Lower lobe of right lung (tissue), 2 donors: ENCODE data around the gene NRG2. TPM values are rescaled to one million over a fixed set of nuclear protein-coding genes. Genes with fewer than 3 reads are reported as not detected.

Experiments used
- ATAC-seq, 2 donors: fragments of 200-7000 bp; cut with Tn5 transposase; one replicate each; pipeline ENCODE4 v1.9.1; 2020 to 2022; ENCODE audit warnings: mild to moderate bottlenecking in 2 of 2, moderate library complexity in 2 of 2
- DNase-seq: peaks from one replicate; pipeline ENCODE4 v3.0.0-alpha.2; 2020
- H3K27ac ChIP-seq: fragments of 200-600 bp; one replicate; pipeline ENCODE4 v1.8.0; 2022
- H3K27me3 ChIP-seq: fragments of 200-600 bp; one replicate; pipeline ENCODE4 v1.8.0; 2022; ENCODE audit warnings: low read depth
- H3K36me3 ChIP-seq: fragments of 200-600 bp; one replicate; pipeline ENCODE4 v1.8.0; 2022; ENCODE audit warnings: mild to moderate bottlenecking
- H3K4me1 ChIP-seq: fragments of 200-600 bp; one replicate; pipeline ENCODE4 v1.8.0; 2022
- H3K4me3 ChIP-seq: fragments of 200-600 bp; one replicate; pipeline ENCODE4 v1.8.0; 2022; ENCODE audit warnings: mild to moderate bottlenecking
- H3K9me3 ChIP-seq: fragments of 200-600 bp; one replicate; pipeline ENCODE4 v1.8.0; 2022
- intact Hi-C: fragments of 100-400 bp; cut with DNase I; formaldehyde crosslinking; loops from one replicate; pipeline ENCODE4 v1.11.0; 2022
- total RNA-seq: library from RNA; stranded (reverse); fragmentation: NEBNext Ultra II Directional; extraction: Animal tissue kit (Norgen Biotek cat#: 25700); gene quantifications from one replicate; pipeline ENCODE4 v1.2.1, GENCODE V29; 2021
- TF ChIP-seq, protein P1 (sequence below): fragments of 200-600 bp; IDR thresholded peaks from one replicate; pipeline ENCODE4 v1.8.0; 2022; ENCODE audit warnings: antibody characterized with exemption, mild to moderate bottlenecking
- donor health status: DM: no; HTN: yes; CAD: no; lungs with severe emphysema.

NRG2 gene
- total RNA-seq, 1 donor from 2014 or later = 1.6 TPM

DNA sequence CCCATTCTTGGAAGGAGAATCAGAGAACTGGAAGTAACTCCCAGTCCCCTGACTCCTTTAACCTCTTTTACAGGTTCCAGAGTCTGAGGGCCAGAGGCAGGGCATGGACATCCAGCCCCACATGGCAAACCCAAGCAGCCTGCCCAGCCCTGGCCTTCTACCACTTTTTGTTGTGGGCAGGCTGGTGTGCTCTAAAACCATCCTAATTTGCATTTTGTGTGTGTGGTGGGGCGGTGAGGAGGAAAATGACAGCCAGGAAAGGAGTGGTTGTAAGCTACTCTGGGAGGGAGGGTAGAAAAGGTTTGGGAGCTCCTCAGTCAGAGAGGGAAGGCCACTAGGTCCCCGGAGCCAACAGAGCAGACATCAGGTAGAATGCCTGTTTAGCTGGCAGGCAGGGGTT is 156.9 kb downstream of the NRG2 start:
- Histone ChIP-seq H3K27me3 (no peaks in the 10 kb centered on the region), H3K36me3 (no peaks in the 10 kb centered on the region), H3K4me1 (no peaks in the 10 kb centered on the region), H3K27ac (no peak overlapping the region), H3K4me3 (no peak overlapping the region), H3K9me3 (no peaks in the 10 kb centered on the region)
- intact Hi-C loops = no loop called here
- DNase-seq (no peak), ATAC-seq (no peak)
- TF ChIP-seq, protein P1, sequence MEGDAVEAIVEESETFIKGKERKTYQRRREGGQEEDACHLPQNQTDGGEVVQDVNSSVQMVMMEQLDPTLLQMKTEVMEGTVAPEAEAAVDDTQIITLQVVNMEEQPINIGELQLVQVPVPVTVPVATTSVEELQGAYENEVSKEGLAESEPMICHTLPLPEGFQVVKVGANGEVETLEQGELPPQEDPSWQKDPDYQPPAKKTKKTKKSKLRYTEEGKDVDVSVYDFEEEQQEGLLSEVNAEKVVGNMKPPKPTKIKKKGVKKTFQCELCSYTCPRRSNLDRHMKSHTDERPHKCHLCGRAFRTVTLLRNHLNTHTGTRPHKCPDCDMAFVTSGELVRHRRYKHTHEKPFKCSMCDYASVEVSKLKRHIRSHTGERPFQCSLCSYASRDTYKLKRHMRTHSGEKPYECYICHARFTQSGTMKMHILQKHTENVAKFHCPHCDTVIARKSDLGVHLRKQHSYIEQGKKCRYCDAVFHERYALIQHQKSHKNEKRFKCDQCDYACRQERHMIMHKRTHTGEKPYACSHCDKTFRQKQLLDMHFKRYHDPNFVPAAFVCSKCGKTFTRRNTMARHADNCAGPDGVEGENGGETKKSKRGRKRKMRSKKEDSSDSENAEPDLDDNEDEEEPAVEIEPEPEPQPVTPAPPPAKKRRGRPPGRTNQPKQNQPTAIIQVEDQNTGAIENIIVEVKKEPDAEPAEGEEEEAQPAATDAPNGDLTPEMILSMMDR = no peak

DNA sequence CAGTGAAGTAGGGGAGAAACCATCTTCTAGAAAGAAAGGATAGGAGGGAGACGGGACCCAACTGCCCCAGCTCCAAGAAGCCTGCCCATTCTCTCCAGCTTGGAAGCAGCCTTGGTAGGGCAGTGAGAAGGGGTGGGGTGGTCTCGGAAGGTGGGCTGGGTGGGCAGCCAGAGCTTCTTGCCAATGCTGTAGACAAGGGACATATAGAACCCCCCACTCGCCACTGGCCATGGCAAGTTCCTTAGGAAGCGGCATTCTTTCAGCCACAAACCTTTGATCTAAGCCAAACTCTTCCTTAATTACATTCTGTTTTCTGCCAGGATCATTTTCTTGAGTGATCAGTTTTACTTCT is 157.3 kb downstream of the NRG2 start:
- ATAC-seq (no peak), DNase-seq (no peak)
- Histone ChIP-seq H3K36me3 (no peaks in the 10 kb centered on the region), H3K4me1 (no peaks in the 10 kb centered on the region), H3K4me3 (no peak overlapping the region), H3K27me3 (no peaks in the 10 kb centered on the region), H3K9me3 (no peaks in the 10 kb centered on the region), H3K27ac (no peak overlapping the region)
- TF ChIP-seq, protein P1 = no peak
- intact Hi-C loops = no loop called here

DNA sequence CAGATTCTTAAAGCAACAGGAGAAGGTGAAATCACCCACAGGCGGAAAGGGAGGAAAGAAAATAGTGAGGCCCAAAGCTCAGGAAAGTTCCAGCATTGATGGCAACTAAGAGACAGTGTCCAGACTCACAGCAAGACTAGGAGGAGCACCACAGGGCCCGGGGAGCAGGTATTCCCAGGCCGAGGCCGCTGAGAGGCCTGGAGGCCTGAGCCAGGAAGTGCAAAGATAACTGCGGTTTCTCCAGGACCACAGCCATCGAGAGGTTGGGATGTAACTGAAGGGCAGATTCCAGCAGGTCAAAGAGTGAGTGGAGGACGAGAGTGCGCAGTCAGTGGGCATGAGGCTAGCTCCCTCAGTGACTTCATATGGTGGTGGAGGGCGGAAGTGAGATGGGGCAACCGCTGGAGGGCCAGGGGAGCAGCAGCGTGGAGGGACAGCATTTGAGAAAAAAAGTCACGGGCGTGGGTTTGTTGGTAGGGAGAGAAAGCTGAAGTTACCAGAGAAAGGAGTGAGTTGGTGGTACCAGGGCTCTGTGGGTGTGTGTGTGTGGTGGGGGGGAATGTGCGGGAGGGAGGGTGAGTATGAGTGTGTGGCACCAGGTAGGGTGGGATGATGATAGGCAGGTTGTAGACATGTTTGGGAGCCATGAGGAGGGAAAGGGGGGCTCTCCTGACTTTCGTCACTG is 157.8 kb downstream of the NRG2 start:
- H3K4me1 ChIP-seq = peaks cover 4% of the 10 kb centered on the region
- H3K4me3 ChIP-seq = no peak overlapping the region
- DNase-seq = no peak
- TF ChIP-seq, protein P1 = no peak
- no peak overlapping the region for H3K27ac ChIP-seq
- intact Hi-C loops = no loop called here
- H3K27me3 ChIP-seq = no peaks in the 10 kb centered on the region
- H3K36me3 ChIP-seq = no peaks in the 10 kb centered on the region
- H3K9me3 ChIP-seq = no peaks in the 10 kb centered on the region
- ATAC-seq = no peak

DNA sequence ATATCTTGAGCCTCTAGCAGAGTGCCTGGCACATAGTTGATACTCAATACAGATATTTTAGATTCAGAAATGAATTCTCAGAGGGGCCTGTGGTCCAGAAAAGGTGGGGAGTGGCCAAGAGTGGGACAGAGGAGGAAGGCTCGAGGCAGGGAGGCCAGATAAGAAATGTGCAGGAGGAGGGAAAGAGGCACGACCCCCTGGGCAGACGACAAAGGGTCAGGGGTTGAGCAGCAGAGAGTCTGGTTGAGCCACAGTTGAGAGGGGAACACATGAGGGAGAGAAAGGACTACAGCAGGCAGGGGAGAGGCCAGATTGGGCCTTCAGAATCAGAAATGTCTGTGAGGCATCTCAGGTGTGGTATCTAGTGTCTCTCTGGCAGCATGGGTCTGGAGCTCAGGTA is 158.4 kb downstream of the NRG2 start:
- DNase-seq = no peak
- H3K36me3 ChIP-seq = no peaks in the 10 kb centered on the region
- TF ChIP-seq, protein P1 = no peak
- no peaks in the 10 kb centered on the region for H3K9me3 ChIP-seq
- no peaks in the 10 kb centered on the region for H3K27me3 ChIP-seq
- no peak for ATAC-seq
- peaks cover 8% of the 10 kb centered on the region for H3K4me1 ChIP-seq
- H3K27ac ChIP-seq = no peak overlapping the region
- H3K4me3 ChIP-seq = no peak overlapping the region
- intact Hi-C loops = no loop called here

DNA sequence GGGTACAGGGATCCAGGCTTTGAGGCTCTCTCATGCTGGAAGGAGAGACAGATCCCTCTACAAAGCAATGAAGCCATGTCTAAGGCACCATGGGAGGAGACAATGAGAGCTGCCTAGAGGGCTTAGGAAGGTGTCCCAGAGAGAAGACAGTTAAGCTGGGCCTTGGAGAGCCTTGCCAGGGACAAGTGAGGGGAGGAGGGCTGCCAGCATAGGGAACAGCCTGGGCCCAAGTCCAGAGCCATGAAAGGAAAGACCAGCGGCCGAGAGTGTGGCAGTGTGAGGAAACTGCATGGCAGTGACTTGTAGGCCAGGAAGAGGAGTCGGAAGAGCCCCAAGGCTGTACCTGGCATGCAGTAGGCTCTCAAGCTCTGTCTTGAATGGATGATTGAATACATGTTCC is 159.0 kb downstream of the NRG2 start:
- peaks cover 8% of the 10 kb centered on the region for H3K4me1 ChIP-seq
- no peaks in the 10 kb centered on the region for H3K27me3 ChIP-seq
- no peak overlapping the region for H3K4me3 ChIP-seq
- no peaks in the 10 kb centered on the region for H3K36me3 ChIP-seq
- DNase-seq (no peak), ATAC-seq (no peak)
- TF ChIP-seq, protein P1 = no peak
- H3K27ac ChIP-seq = no peak overlapping the region
- H3K9me3 ChIP-seq = no peaks in the 10 kb centered on the region
- intact Hi-C loops = no loop called here
